ENCODE measurements around the gene TUNAR.

TUNAR gene

DNA sequence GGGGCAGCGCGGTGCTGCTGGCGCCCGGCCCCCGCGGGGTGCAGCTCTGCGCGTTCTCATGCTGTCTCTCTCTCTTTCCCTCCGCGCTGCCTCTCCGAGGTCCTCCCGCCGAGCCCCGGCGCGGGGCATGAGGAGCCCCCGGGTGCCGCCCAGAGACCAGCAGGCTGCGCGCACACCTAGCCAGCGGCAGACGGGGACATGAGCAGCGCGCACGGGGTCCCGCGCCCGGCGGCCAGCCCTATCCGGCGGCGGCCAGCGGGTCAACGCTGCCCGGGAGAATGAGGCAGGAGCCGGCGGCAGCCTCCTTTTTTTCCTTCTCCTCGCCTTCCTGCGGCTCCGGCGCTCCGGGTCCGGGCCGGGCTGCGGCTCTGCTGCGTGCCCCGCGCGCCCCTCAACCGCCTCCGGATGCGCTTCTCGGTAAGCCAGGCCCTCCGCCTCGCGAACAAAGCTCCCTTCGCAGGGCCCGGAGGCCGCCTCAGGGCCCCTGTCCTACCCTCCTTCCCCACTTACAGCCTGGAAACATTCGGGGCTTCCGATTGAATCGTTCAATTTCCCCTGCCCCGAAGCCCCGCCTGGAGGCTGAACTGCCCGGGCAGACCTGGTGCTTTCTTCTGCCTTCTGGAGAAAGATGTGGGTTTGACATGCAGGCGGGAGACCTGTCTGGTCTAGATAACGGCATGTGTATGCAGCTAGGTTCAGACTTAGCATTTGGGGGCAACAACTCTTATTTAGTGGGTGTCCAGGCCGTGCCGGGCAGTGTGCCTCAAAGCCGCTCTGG is at the start of gene TUNAR:
TUNAR (plus strand) TSS at position 72 of the 778 bp plus-strand sequence.
- DNase-seq = no peak

DNA sequence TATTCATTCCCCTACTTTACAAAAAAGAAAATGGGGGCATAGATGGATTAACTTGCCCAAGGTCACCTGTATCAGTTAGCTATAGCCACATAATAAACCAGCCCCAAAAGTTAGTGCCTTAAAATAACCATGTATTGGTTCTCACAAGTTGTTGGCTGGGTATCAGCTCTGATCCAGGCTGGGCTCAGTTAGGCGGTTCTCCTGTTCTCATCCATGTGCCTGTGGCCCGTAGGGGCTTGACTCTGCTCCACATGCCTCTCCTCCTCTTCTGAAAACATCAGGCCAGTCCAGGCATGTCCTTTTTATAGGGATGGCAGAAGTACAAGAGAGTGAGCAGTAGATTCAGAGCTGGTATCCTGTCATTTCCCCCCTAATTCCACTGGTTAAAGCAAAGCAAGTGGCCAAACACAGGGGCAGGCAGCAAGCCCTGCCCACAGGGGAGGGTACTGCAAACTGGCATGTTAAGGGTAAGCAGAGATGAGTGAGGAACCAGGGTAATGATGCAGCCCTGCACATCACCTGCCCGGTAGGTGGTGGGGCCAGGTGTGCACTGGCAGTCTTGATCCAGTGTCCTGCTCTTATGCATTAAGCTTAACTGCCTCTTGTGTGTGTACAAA is 47.9 kb upstream of the TUNAR start:
- DNase-seq = no peak

DNA sequence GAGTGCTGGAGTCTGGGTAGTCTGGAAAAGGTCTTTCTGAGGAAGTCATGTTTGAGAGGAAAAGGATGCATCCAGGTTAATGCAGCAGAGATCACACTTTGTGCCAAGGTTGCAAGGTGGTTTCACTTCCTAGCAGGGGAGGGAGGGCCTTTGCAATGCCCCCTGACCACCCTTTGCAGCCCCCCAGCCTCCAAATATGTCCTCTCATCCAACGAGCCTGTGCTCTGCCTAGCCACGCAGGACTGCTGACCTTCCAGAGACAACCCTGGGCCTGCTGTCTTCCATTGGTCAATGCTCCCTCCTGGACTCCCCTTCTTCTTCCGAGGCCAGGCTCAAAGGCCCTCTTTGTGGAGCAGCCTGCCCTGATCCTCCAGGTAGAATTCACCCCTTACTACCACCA is 47.3 kb upstream of the TUNAR start:
- no peak for DNase-seq

DNA sequence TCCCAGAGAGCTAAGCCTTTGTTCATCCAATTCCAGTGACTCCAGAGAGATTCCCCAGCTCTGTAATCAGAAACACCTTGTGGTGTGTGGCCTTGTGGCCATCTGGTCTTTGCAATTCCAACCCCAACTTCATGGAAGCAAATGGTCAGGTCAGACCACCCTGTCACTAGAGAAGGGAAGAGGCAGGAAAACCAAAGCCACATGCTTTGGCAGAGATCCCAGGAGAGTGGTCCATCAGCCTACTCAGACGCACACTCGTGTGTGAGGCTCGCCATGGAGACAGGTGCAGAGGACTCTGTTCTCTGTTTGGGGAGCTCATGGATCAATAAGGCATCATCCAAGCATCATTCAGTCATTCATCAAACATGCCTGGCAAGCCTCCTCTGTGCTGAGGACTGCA is 46.2 kb upstream of the TUNAR start:
- DNase-seq = no peak

DNA sequence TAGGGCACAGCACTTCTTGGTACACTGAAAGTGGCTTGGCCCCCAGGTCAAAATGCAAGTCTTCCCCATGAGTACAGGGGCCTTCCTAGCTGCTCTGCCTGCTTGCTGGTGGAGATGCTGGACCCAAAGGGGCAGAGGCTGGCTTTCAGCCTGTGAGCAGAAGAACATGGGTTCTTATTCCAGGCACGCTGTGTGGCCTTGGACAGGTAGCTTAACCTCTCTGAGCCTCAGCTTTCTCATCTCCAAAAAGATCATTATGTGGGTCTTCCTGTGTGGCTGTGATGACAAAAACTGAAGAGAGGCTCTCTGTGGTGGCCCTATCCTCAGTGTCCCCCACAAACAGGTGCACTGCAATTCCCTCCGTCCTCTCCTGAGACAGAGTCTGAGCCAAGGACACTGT is 45.6 kb upstream of the TUNAR start:
- DNase-seq = no peak

DNA sequence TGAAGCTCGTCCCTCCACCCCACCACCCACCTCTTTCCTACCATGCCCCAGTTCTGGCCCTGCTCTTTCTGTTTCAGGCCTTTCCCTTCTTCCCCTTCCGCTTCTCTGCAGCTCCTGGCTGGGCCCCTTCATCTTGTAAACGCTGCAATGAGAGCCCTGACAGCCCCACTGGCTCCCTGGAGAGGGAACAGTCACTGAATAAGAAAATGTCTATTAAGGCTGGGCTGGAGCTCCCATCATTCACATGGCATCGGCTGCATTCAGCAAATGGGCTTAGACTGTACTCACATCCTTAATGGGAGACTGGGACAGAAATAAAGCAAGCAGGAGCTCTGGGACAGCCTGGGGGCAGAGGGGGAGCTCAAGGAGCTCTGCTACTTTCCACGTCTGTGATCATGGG is 45.2 kb upstream of the TUNAR start:
- DNase-seq = no peak

DNA sequence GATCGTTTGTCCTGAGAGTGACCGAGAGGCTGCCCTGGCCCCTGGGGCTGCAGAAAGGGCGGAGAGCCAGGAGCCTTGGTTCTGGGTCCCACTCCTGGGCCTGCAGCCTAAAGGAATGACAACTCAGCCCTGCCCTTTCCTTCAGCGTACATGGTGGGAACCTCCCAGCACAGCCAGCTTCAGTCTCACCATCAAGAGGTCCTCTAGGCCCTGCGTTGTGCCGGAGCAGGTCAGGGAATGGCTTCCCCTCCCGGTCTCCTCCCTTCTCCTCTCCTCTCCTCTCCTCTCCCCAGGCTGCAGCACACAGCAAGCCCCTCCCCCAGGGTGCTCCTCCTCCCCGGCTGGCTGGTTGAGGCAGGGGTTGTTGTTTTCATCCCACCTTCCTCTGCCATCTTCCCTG is 44.6 kb upstream of the TUNAR start:
- no peak for DNase-seq

DNA sequence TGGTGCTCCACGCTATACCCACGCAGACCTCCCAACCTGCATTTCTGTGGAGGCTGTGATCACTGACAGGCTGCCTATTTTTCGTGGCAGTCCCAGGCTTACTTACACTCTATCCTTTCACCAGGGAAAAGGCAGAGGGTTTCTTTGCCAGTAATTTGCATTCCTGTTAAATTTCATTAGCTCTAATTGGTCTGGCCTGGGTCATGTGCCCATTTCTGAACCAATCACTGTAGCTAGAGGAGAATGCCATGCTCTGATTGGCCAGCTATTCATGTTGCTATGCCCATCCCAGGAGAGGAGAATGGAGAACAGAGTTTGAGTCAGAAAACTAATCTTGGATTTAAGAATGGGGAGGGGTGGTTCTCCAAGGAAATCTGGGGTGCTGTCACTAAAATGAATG is 43.2 kb upstream of the TUNAR start:
- no peak for DNase-seq

DNA sequence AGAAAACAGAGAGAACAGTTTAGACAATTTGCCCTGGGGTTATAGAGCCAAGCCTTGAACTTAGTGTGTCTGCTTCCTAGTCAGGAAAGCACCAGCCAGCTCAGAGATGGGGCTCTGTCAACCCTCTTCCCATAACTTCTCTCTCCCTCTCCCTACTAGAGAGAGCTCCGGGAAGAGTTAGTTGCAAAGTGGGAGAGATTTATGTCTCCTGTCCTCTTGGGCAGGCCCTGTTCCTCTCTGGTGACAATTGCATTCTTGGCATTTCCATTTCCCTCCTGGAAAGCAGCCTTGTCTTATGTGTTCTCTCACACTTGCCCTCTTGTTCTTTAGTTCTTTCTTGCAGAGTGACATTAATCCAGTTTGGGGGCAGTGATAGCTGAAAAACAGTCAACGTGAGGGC is 42.1 kb upstream of the TUNAR start:
- DNase-seq = no peak

DNA sequence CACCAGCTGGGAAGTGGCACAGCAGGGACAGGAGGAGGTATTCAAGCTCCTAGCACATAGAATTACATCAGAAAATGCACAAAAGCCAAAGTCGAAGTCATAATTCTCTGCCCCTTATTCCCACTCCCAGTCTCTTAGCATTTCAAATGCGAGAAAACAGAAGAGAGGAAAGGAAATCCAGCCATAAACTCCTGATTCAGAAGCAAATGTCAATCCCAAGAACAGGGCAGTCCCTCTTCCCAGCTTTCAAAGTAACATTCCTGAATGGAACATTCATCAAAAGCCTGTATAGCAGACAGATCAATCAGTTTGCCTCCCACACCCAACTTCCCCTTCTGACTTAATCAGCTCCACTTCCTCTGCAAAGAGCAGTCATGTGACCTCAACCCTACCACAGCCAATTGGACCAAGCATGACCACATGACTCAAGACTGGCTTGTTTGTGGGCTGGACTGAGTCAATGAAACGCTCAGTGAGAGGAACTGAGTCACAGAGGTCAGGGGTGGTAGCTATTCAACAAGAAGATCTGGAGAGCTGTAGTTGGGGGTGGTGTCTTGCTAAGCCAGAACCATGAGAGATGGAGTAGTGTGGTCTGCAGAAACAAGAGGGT is 41.4 kb upstream of the TUNAR start:
- DNase-seq = no peak

DNA sequence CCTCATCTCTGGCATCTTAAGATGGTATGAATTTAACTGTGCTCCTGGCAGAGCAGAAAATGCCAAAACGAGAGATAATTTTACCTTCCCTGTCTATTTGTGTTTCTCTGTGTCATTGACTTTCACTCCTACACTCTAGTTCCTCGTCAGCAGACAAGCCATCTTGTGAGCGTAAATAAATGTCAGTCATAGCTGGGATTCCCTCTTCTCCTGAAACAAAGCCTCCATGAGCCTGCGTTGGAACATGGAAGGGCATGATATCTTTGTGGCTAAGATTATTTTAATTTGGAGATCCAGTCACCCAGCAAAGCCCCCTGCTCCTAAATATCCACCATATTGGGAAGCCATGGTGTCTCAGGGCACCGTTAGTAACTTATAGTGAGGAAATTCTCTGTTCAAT is 37.8 kb upstream of the TUNAR start:
- DNase-seq = no peak

DNA sequence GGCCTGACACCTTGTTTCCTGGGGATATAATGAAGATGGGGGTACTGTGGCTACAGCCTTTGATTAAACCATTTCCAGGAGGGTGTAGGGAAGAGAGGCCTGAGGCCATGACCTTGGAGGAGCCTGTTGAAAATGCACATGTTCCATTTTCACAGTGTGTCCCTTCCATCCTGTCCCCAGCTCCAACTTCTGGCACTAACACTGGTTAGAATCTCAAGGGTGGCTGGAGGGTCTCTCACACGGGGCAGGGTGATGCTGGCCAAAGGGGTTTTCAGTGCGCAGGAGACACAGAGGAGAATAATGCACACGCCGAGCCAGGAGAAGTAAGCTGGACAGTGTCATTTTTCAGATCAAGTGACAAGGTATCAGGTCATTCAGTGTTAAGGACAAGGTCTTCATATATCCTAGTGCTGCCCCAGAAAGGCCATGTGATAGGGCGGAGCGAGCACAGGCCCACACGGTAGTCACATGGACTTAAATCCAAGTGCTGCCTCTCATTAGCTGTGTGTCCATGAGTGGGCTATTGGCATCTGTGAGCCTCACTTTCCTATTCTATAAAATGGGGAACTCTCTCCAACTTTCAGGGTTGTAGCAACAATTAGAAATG is 36.4 kb upstream of the TUNAR start:
- no peak for DNase-seq

DNA sequence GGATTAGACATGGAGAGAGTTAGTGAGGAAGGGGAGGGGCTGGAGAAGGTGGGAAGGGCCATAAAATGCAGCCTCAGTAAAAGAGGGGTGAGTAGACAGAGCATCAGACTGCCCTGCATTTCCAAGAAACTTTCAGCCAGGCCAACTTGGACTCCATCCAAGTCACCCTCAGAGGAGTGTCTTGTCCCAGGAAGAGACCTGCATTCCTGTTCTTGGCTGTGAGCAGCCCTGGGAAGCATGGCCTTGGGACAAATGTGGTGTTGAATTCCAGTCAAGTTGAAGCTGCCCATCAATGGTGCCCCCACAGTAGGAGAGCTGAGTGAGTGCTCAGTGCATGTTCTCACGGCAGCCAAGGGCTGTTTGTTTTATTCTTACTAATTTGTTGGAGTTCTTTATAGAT is 35.0 kb upstream of the TUNAR start:
- no peak for DNase-seq

DNA sequence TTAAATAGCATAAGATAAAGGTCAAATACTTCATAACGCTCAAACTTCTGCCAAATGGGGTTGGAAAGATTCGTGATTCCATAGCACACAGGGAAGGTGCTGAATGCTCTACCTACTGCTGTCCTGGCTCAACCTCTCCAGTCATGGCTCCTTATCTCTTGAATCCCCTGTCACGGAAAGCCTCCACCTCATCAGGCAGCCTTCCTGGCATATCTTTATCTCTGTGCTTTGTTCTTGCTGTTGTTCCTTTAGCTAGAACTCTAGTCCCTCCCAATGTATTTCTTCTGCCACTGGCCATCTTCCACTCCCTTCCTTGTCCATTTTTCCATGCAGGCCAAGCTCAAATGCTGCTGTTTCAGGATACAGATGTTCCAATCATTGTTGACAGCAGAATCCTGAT is 26.9 kb upstream of the TUNAR start:
- DNase-seq = no peak

DNA sequence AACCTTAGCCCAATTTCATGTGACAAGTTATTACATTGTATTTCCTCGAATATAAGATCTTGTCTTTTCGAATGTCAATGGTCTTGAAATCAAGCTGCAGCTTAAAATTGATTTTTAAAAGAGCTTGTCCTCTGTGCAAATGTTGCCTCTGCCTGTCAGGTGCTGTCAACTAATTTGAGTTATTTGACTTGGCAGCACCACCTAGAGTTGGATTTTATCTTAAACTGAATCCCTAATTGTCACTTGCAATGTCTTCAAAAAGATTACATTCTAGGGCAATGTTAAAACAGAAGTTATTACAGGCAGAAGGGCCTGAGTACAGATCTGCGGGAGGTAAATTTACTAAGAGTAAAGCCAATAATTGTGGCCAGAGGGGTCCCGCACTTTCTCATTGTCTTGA is 26.2 kb upstream of the TUNAR start:
- no peak for DNase-seq

DNA sequence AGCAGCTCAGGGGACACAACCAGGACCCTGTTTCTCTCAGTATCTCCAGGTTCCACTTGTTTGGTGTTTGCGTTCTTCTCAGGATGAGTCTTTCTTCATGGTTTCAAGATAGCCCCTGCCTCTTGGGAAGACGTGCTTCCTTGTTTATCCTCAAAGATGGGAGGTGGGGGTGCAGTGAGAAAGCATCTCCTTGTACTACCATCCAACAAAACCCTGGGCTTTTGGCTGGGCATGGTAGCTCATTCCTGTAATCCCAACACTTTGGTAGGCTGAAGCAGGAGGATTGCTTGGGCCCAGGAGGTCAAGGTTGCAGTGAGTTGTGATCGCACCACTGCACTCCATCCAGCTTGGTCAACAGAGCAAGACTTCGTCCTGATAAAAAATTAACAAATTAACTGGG is 21.0 kb upstream of the TUNAR start:
- DNase-seq = no peak

DNA sequence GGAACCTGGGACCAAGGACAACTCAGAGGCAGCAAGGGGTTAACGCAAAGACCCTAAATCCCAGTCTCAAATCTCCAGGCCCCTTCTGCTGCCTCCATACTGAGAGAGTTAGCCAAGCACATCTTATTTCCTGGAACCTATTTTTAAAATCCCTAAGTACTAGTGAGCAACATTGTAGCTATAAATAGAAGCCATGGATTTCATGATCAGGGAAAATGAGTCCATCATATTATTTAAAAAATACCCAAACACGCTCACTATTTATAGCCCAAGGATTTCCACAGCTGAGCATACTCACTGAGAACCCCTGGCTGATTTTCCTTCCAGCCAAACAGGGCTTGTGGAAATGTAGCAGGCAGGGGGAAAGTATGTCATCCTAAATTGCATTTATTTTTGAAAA is 19.4 kb upstream of the TUNAR start:
- DNase-seq = no peak

DNA sequence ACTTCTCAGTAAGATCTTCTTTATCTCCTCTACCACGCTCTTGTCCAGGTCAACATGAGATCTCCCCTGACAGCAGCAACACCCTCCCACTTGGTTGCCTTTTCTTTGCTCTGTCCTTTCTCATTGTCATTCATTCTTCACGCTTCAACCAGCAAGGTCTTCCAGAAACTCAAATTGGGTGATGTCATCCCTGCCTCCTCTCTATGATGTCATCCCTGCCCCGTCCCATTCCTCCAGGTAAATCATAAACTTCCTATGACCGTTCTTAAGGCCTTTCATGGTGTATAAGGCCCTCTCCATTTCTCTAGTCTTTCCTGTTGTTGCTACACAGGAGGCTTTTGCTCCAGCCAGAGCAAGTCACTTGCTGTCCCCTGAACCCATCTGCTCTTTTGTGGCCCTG is 17.7 kb upstream of the TUNAR start:
- no peak for DNase-seq

DNA sequence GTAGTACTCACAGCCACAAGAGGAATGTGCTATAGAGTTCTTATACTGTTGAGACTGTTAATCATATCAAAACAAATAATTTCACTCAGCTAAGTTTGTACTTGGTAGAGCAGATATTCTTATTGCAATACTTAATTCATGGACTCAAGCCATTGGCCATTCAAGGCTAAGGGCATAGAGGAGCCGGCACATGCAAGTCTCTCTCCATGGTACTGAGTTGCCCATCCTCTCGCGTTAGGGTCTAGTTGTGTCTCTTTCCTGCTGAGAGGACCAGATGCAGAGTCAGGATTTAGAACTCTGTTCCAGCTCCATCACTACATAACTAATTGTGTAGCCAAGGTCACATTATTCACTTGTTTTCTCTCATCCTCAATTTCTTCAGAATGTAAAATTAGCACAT is 14.4 kb upstream of the TUNAR start:
- DNase-seq = no peak

DNA sequence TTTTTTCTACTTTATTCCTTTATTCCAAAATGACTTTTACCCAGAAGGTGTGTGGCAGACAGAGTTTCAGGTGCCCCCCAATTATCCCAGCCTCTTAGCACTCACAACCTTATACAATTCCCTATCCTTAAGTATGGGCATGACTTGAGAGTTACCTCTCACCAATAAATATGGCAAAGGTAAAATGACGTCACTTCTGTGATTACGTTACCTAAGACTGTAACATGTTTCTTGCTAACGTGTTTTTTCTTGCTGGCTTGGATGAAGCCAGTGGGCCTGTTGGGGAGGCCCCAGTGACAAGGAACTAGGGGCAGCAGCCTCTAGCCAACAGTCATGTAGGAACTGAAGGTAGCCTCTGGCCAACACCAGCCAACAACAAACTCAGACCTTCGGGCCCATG is 13.3 kb upstream of the TUNAR start:
- DNase-seq = no peak

DNA sequence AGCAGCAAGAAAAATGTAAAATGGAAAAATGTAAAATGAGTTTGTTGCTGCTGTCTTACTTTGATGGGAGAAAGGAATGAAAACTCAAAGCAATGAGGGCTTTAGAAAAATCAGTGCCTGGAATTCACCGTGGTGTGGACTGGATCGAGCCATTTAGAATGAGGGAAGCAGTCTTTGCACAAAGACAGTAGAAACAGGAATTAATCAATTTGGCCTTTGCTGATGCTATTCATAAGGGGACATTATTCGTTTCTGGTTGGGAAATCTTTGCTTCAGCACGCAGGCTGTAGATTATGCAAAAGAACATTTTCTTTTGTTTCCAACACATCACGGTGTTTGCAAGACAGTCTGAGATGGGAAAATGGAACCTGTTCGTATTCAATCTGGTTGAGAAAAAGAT is 6.9 kb upstream of the TUNAR start:
- DNase-seq = no peak

DNA sequence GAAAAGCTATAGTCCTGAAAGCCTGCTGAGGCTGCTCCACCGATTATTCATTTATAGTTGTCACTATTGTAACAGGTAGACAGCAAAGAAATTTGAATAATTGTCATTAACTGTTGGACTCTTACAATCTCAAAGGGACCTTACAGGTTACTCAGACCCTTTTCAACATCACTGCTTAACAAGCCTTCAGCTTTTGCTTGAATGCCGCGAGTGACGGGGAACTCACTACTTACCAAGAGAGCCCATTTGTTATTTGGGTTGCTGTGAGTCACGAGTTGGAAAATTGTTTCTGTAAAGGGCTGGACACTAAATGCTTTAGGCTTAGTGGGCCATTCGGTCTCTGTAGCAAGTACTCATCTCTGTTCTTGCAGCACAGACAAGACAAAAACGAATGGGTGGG is 5.9 kb upstream of the TUNAR start:
- no peak for DNase-seq

DNA sequence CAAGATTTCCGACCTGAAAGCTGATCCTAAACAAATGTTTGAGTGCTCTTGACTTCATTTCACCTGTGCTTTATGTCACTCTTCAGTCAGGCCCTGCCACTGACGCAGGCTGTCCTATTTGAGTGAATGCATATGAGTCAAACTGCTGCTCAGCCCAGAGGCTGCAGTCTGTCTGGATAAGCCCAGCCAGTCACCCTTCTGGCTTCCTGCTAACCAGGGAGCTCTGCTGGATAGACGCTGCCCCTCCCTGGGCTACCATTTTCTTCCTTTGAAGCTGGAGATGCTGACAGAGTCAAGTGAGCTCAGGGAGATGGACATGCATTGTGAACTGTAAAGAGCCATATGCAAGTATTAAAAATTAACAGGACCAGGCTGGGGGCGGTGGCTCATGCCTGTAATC is 5.1 kb upstream of the TUNAR start:
- DNase-seq = peak; percentile 20

DNA sequence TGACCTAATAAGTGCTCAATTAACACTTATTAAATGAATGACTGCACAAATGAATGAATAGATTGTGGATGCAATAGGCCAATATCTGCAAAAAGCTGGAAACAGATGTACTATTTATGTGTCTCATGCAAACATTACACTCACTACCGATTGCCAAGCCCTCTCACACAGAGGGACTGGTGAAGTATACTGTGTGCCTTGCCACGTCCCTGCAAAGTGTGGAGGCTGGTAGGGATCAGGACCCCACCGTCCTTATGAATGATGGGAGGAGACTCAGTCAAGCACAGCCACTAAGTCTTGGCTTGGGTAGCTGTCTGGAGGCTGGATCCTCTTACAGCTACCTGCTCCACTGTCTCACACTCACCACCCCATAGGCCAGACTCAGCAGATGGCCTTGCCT is 3.9 kb upstream of the TUNAR start:
- DNase-seq = no peak
